Peyer's patch (tissue), 4 donors: ENCODE data around the gene PML. TPM values are rescaled to one million over a fixed set of nuclear protein-coding genes. Genes with fewer than 3 reads are reported as not detected.
A peak's percentile ranks its signal among the peaks of the same experiment; 100 is the strongest.
"Not testable (repeated sequence)": the region's sequence is repeated elsewhere in the genome, so short reads cannot be mapped to it uniquely, and the experiment has no call there.

Source experiments
- DNase-seq, 3 donors: peaks; one replicate each; pipeline ENCODE4 v3.0.0-alpha.2; 2017 to 2019
- H3K27ac ChIP-seq, 4 donors: fragments of 200-600 bp; sonication (generic); one replicate each; pipeline ENCODE4 v1.5.1; 2016 to 2019
- H3K27me3 ChIP-seq, 2 donors: fragments of 200-600 bp; sonication (generic); one replicate each; pipeline ENCODE4 v1.5.1; 2019
- H3K36me3 ChIP-seq, 3 donors: fragments of 200-600 bp; sonication (generic); one replicate each; pipeline ENCODE4 v1.5.1; 2016 to 2019
- H3K4me1 ChIP-seq, 4 donors: fragments of 200-600 bp; sonication (generic); one replicate each; pipeline ENCODE4 v1.5.1; 2016 to 2019
- H3K4me3 ChIP-seq, 4 donors: fragments of 200-600 bp; sonication (generic); 1 replicate in 3 of 4; 2 replicates in 1 of 4; pipeline ENCODE4 v1.5.1; 2016 to 2019; ENCODE audit warnings: mild to moderate bottlenecking in 1 of 4
- H3K9me3 ChIP-seq, 4 donors: fragments of 200-600 bp; sonication (generic); one replicate each; pipeline ENCODE4 v1.5.1; 2016 to 2019; ENCODE audit warnings: mild to moderate bottlenecking in 1 of 4
- CTCF ChIP-seq, 6 experiments: fragments of 450-650 bp in 4 of 6; fragments of 200-600 bp in 2 of 6; sonication (generic) in 1 of 6; IDR thresholded peaks; one replicate each; pipeline ENCODE4 v1.5.1; 2017 to 2019; ENCODE audit warnings: antibody characterized with exemption in 6 of 6, mild to moderate bottlenecking in 3 of 6, moderate library complexity in 1 of 6
- POLR2A ChIP-seq, 2 donors: fragments of 450-650 bp; IDR thresholded peaks; one replicate each; pipeline ENCODE4 v1.5.1; 2017; ENCODE audit warnings: antibody characterized with exemption in 2 of 2, mild to moderate bottlenecking in 2 of 2, moderate library complexity in 2 of 2
- total RNA-seq, 4 donors: library from RNA; depleted of rRNA; stranded (reverse); fragments of >200 nt; gene quantifications; one replicate each; pipeline ENCODE4 v1.1.0, GENCODE V29; 2016

The PML gene
- total RNA-seq, 4 donors from 2014 or later, result 52.4 to 116 (median 82.9) TPM

GRCh38 chr15:73968461-73968860 is 26.1 kb upstream of the PML start:
- no peaks in the 10 kb centered on the region for H3K27me3 ChIP-seq
- H3K36me3 ChIP-seq, result no peaks in the 10 kb centered on the region
- no peak overlapping the region for H3K4me3 ChIP-seq
- no peak for DNase-seq
- H3K9me3 ChIP-seq, result no peaks in the 10 kb centered on the region
- TF ChIP-seq CTCF (IDR thresholded peaks at IDR 0.05) (no peak), POLR2A (IDR thresholded peaks at IDR 0.05) (no peak)
- H3K4me1 ChIP-seq, result peaks cover 0 to 24% (median 11%) of the 10 kb centered on the region in 4 donors
- no peak overlapping the region for H3K27ac ChIP-seq

- no peaks in the 10 kb centered on the region for H3K27me3 ChIP-seq
- H3K27ac ChIP-seq, result no peak overlapping the region
- H3K4me3 ChIP-seq, result no peak overlapping the region
- H3K9me3 ChIP-seq, result no peaks in the 10 kb centered on the region
- H3K36me3 ChIP-seq, result no peaks in the 10 kb centered on the region
- no peak for TF ChIP-seq CTCF (IDR thresholded peaks at IDR 0.05)
- no peak for TF ChIP-seq POLR2A (IDR thresholded peaks at IDR 0.05)
- peaks cover 0 to 24% (median 11%) of the 10 kb centered on the region in 4 donors for H3K4me1 ChIP-seq
- DNase-seq, result peak in 1 of 3 donors; percentile 23
Observed at GRCh38 chr15:73969151-73969759, 25.3 kb upstream of the PML start.

GRCh38 chr15:73972984-73973682 is 21.4 kb upstream of the PML start:
- peak overlapping the region in 2 of 4 donors; percentile 4 to 12 for H3K4me3 ChIP-seq
- H3K9me3 ChIP-seq, result no peaks in the 10 kb centered on the region
- no peaks in the 10 kb centered on the region for H3K27me3 ChIP-seq
- TF ChIP-seq POLR2A (IDR thresholded peaks at IDR 0.05) (no peak), CTCF (IDR thresholded peaks at IDR 0.05) (peak; percentile 61 to 94 (median 90))
- DNase-seq, result peak; percentile 79 to 94 (median 85)
- peaks cover 0 to 11% (median 0%) of the 10 kb centered on the region in 4 donors for H3K4me1 ChIP-seq
- H3K27ac ChIP-seq, result no peak overlapping the region
- H3K36me3 ChIP-seq, result no peaks in the 10 kb centered on the region

- not testable (repeated sequence) for H3K27ac ChIP-seq, H3K4me3 ChIP-seq, H3K27me3 ChIP-seq, H3K9me3 ChIP-seq, H3K36me3 ChIP-seq
- peak in 1 of 3 donors; percentile 38 for DNase-seq
- H3K4me1 ChIP-seq, result peaks cover 0 to 11% (median 0%) of the 10 kb centered on the region in 4 donors
Observed at GRCh38 chr15:73973683-73974200, 20.8 kb upstream of the PML start.

- not testable (repeated sequence) for H3K9me3 ChIP-seq, H3K36me3 ChIP-seq, H3K27ac ChIP-seq, H3K27me3 ChIP-seq, H3K4me3 ChIP-seq
- H3K4me1 ChIP-seq, result peaks cover 0 to 11% (median 0%) of the 10 kb centered on the region in 4 donors
- peak in 1 of 3 donors; percentile 67 for DNase-seq
Observed at GRCh38 chr15:73975440-73976125, 18.9 kb upstream of the PML start.

GRCh38 chr15:73978896-73979295 is 15.6 kb upstream of the PML start:
- Histone ChIP-seq H3K36me3 (no peaks in the 10 kb centered on the region), H3K27ac (no peak overlapping the region), H3K27me3 (no peaks in the 10 kb centered on the region), H3K4me3 (no peak overlapping the region), H3K4me1 (peaks cover 0 to 21% (median 13%) of the 10 kb centered on the region in 4 donors), H3K9me3 (no peaks in the 10 kb centered on the region)
- DNase-seq, result no peak
- TF ChIP-seq CTCF (IDR thresholded peaks at IDR 0.05), result no peak
- TF ChIP-seq POLR2A (IDR thresholded peaks at IDR 0.05), result no peak
